Neural cell (in vitro differentiated cells): ENCODE results near the gene ZFP3. TPM values are rescaled to one million over a fixed set of nuclear protein-coding genes. Genes with fewer than 3 reads are reported as not detected.
A peak's percentile ranks its signal among the peaks of the same experiment; 100 is the strongest.

ENCODE experiments used
- H2AFZ ChIP-seq: fragments of 200-600, 300-800 bp; sonication (generic), shearing (Covaris generic); 2 replicates; pipeline ENCODE4 v1.6.0; 2014; ENCODE audit warnings: low read depth, mild to moderate bottlenecking, antibody characterized with exemption, low read length, moderate library complexity
- H3F3A ChIP-seq: fragments of 200-600 bp; shearing (Covaris generic); 2 replicates; pipeline ENCODE4 v1.6.1; 2016; ENCODE audit warnings: mild to moderate bottlenecking, moderate library complexity, mixed read lengths, antibody characterized with exemption, low read length; ENCODE audit not compliant: insufficient read depth, poor library complexity, severe bottlenecking
- H3K27ac ChIP-seq: fragments of 200-600, 300-800 bp; sonication (generic), shearing (Covaris generic); 2 replicates; pipeline ENCODE4 v1.5.1; 2014; ENCODE audit warnings: mild to moderate bottlenecking, low read length, moderate library complexity
- H3K27me3 ChIP-seq: fragments of 300-800, 200-600 bp; sonication (generic), shearing (Covaris generic); 2 replicates; pipeline ENCODE4 v1.6.0; 2014; ENCODE audit warnings: mild to moderate bottlenecking, low read depth, low read length, moderate library complexity; ENCODE audit not compliant: insufficient read depth
- H3K36me3 ChIP-seq: fragments of 300-800, 200-600 bp; sonication (generic), shearing (Covaris generic); 2 replicates; pipeline ENCODE4 v1.5.1; 2014; ENCODE audit warnings: mild to moderate bottlenecking, antibody characterized with exemption, low read length, moderate library complexity; ENCODE audit not compliant: insufficient read depth
- H3K4me2 ChIP-seq: fragments of 300-800, 200-600 bp; sonication (generic), shearing (Covaris generic); 2 replicates; pipeline ENCODE4 v1.6.0; 2014; ENCODE audit warnings: mild to moderate bottlenecking, low read length
- H3K4me3 ChIP-seq: fragments of 300-800, 200-600 bp; sonication (generic), shearing (Covaris generic); 2 replicates; pipeline ENCODE4 v1.5.1; 2014; ENCODE audit warnings: mild to moderate bottlenecking, low read length, moderate library complexity
- H3K79me2 ChIP-seq: fragments of 200-600 bp; shearing (Covaris generic); replicated peaks from 2 replicates; pipeline ENCODE4 v1.6.0; 2014; ENCODE audit warnings: mild to moderate bottlenecking, low read length, moderate library complexity; ENCODE audit not compliant: insufficient read depth
- H3K9ac ChIP-seq: fragments of 300-800, 200-600 bp; sonication (generic), shearing (Covaris generic); 2 replicates; pipeline ENCODE4 v1.6.1; 2016; ENCODE audit warnings: mild to moderate bottlenecking, low read length, mixed read lengths
- H3K9me2 ChIP-seq: fragments of 200-600 bp; shearing (Covaris generic); 2 replicates; pipeline ENCODE4 v1.6.1; 2016; ENCODE audit warnings: mild to moderate bottlenecking, low read length, mixed read lengths; ENCODE audit not compliant: insufficient read depth
- H3K9me3 ChIP-seq: fragments of 200-600, 300-800 bp; sonication (generic), shearing (Covaris generic); 2 replicates; pipeline ENCODE4 v1.6.1; 2016; ENCODE audit warnings: mild to moderate bottlenecking, mixed run types, low read length, moderate library complexity, mixed read lengths
- H4K20me1 ChIP-seq: fragments of 200-600 bp; shearing (Covaris generic); 2 replicates; pipeline ENCODE4 v1.6.1; 2016; ENCODE audit warnings: mild to moderate bottlenecking, mixed run types; ENCODE audit not compliant: insufficient read depth
- CTCF ChIP-seq: fragments of 450-650 bp; IDR thresholded peaks from 2 replicates; pipeline ENCODE4 v1.5.1; 2014; ENCODE audit warnings: antibody characterized with exemption, mild to moderate bottlenecking, moderate library complexity; ENCODE audit not compliant: poor library complexity, severe bottlenecking
- EP300 ChIP-seq: fragments of 450-650 bp; conservative IDR thresholded peaks from 2 replicates; pipeline ENCODE4 v1.6.1; 2014; ENCODE audit warnings: antibody characterized with exemption, mild to moderate bottlenecking, moderate library complexity; ENCODE audit not compliant: poor library complexity, severe bottlenecking
- EZH2 ChIP-seq: fragments of 200-600, 300-800 bp; shearing (Covaris generic), sonication (generic); IDR thresholded peaks from 2 replicates; pipeline ENCODE4 v1.6.1; 2014; ENCODE audit warnings: antibody characterized with exemption, low read length, borderline replicate concordance, mild to moderate bottlenecking; ENCODE audit not compliant: insufficient read depth, poor library complexity, severe bottlenecking
- MXI1 ChIP-seq: fragments of 450-650 bp; conservative IDR thresholded peaks from 2 replicates; pipeline ENCODE4 v1.6.1; 2014; ENCODE audit warnings: antibody characterized with exemption, mild to moderate bottlenecking; ENCODE audit not compliant: poor library complexity, severe bottlenecking
- POLR2AphosphoS5 ChIP-seq: IDR thresholded peaks from 2 replicates; pipeline ENCODE4 v1.6.1; 2012
- RAD21 ChIP-seq: fragments of 450-650 bp; conservative IDR thresholded peaks from 2 replicates; pipeline ENCODE4 v1.6.1; 2014; ENCODE audit warnings: antibody characterized with exemption, mild to moderate bottlenecking, moderate library complexity
- SMC3 ChIP-seq: fragments of 450-650 bp; conservative IDR thresholded peaks from 2 replicates; pipeline ENCODE4 v1.6.1; 2014; ENCODE audit warnings: antibody characterized with exemption, mild to moderate bottlenecking, moderate library complexity; ENCODE audit not compliant: poor library complexity
- TAF1 ChIP-seq: IDR thresholded peaks from 2 replicates; pipeline ENCODE4 v1.6.1; 2012; ENCODE audit warnings: low read depth
- polyA plus RNA-seq: library from polyadenylated mRNA; depleted of rRNA; stranded (reverse); fragments of >200 nt; gene quantifications from 2 replicates; pipeline ENCODE4 v1.2.3, GENCODE V29; 2014
- TF ChIP-seq, protein P1 (sequence below): IDR thresholded peaks from 2 replicates; pipeline ENCODE4 v1.6.1; 2012; ENCODE audit warnings: borderline replicate concordance

Gene ZFP3
- polyA plus RNA-seq, 1 donor from 2014 or later = 0.05 TPM

DNA sequence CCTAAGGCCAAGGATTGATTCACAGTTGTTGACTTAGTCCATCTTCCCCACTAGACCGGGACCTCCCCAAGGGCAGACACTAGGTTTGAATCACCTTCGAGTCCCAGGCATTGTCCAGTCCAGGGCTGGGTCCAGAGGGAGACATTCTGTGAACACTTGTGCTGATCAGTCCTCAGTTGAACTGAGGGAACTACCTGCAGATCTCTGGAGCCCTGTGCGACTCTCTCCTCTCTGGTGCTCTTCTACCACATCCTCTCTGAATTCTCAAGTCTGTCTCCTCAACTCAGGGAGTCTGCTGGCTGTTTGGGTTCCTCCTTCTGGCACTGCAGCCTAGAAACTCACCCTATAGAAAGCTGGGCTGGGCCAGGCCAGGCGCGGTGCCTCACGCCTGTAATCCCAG is 22.6 kb downstream of the ZFP3 start:
- TF ChIP-seq POLR2AphosphoS5 (no peak), TAF1 (no peak), EZH2 (no peak), SMC3 (no peak), EP300 (no peak), CTCF (no peak), MXI1 (no peak), RAD21 (no peak)
- TF ChIP-seq, protein P1, sequence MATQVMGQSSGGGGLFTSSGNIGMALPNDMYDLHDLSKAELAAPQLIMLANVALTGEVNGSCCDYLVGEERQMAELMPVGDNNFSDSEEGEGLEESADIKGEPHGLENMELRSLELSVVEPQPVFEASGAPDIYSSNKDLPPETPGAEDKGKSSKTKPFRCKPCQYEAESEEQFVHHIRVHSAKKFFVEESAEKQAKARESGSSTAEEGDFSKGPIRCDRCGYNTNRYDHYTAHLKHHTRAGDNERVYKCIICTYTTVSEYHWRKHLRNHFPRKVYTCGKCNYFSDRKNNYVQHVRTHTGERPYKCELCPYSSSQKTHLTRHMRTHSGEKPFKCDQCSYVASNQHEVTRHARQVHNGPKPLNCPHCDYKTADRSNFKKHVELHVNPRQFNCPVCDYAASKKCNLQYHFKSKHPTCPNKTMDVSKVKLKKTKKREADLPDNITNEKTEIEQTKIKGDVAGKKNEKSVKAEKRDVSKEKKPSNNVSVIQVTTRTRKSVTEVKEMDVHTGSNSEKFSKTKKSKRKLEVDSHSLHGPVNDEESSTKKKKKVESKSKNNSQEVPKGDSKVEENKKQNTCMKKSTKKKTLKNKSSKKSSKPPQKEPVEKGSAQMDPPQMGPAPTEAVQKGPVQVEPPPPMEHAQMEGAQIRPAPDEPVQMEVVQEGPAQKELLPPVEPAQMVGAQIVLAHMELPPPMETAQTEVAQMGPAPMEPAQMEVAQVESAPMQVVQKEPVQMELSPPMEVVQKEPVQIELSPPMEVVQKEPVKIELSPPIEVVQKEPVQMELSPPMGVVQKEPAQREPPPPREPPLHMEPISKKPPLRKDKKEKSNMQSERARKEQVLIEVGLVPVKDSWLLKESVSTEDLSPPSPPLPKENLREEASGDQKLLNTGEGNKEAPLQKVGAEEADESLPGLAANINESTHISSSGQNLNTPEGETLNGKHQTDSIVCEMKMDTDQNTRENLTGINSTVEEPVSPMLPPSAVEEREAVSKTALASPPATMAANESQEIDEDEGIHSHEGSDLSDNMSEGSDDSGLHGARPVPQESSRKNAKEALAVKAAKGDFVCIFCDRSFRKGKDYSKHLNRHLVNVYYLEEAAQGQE = no peak
- Histone ChIP-seq H3K79me2 (no peaks in the 10 kb centered on the region), H3K4me2 (no peak overlapping the region), H2AFZ (no peak overlapping the region), H4K20me1 (no peaks in the 10 kb centered on the region), H3K27me3 (peaks cover 6% of the 10 kb centered on the region), H3K9me2 (no peaks in the 10 kb centered on the region), H3F3A (no peaks in the 10 kb centered on the region), H3K27ac (no peak overlapping the region), H3K36me3 (no peaks in the 10 kb centered on the region), H3K9ac (no peak overlapping the region), H3K4me3 (no peak overlapping the region), H3K9me3 (peaks cover 7% of the 10 kb centered on the region)

GRCh38 chr17:5110816-5111215 is 32.5 kb downstream of the ZFP3 start:
- Histone ChIP-seq H3K4me3 (peak overlapping the region; percentile 86), H3K79me2 (peaks cover 14% of the 10 kb centered on the region), H3K27ac (peak overlapping the region; percentile 84), H3F3A (no peaks in the 10 kb centered on the region), H3K36me3 (peaks cover 11% of the 10 kb centered on the region), H3K27me3 (no peaks in the 10 kb centered on the region), H3K9me2 (no peaks in the 10 kb centered on the region), H2AFZ (peak overlapping the region; percentile 93), H4K20me1 (no peaks in the 10 kb centered on the region), H3K9ac (peak overlapping the region; percentile 92), H3K9me3 (no peaks in the 10 kb centered on the region), H3K4me2 (peak overlapping the region; percentile 66)
- TF ChIP-seq EP300 = no peak
- TF ChIP-seq POLR2AphosphoS5 = no peak
